ENCODE measurements around the gene TEAD1. TPM values are rescaled to one million over a fixed set of nuclear protein-coding genes. Genes with fewer than 3 reads are reported as not detected.

TEAD1 gene
- total and polyA plus RNA-seq, 2 experiments from 2014 or later: 24.5 to 103 TPM

- TF ChIP-seq ZNF462 (CRISPR knock-in tag; IDR thresholded peaks at IDR 0.05): no peak
- no peak for TF ChIP-seq JUNB (IDR thresholded peaks at IDR 0.05; ENCODE audit: unreplicated experiment)
- TF ChIP-seq REST (IDR thresholded peaks at IDR 0.05; ENCODE audit: unreplicated experiment): no peak
- no peak for TF ChIP-seq ZNF114 (CRISPR knock-in tag; IDR thresholded peaks at IDR 0.05)
- TF ChIP-seq CREB1 (CRISPR knock-in tag; IDR thresholded peaks at IDR 0.05; ENCODE audit: low read depth): no peak
- TF ChIP-seq EZH2 (IDR thresholded peaks at IDR 0.05; ENCODE audit: low read depth, unreplicated experiment): no peak
- TF ChIP-seq NANOG (IDR thresholded peaks at IDR 0.05; ENCODE audit: borderline replicate concordance): no peak
- no peak for TF ChIP-seq ETS1 (IDR thresholded peaks at IDR 0.05)
- TF ChIP-seq STAT1 (IDR thresholded peaks at IDR 0.05; ENCODE audit: unreplicated experiment): no peak
- Histone ChIP-seq H3K79me2 (replicated peaks; ENCODE audit: insufficient read depth) (peaks cover 100% of the 10 kb centered on the region), H3K27ac (ENCODE audit: low read depth) (no peak overlapping the region), H3K27me3 (ENCODE audit: insufficient read depth) (no peaks in the 10 kb centered on the region), H3K4me3 (no peak overlapping the region), H3K36me3 (ENCODE audit: insufficient read depth) (no peaks in the 10 kb centered on the region; the same call in 1 of the 2 replicates), H3K4me1 (ENCODE audit: insufficient read depth) (peaks cover 48% of the 10 kb centered on the region), H3F3A (replicated peaks; ENCODE audit: low read depth) (no peaks in the 10 kb centered on the region), H2AFZ (no peak overlapping the region), H3K9me2 (ENCODE audit: insufficient read depth) (no peaks in the 10 kb centered on the region), H3K4me2 (no peak overlapping the region), H4K20me1 (replicated peaks; ENCODE audit: insufficient read depth) (peaks cover 4% of the 10 kb centered on the region)
- no peak for DNase-seq (ENCODE audit: low spot score)
- peaks cover 5% of the 10 kb centered on the region for H3K27me3 Mint-ChIP-seq (ENCODE audit: insufficient read depth, low read depth, poor library complexity)
- no peak overlapping the region for H3K4me3 Mint-ChIP-seq
- ATAC-seq: no peak
- H3K9me3 Mint-ChIP-seq: no peaks in the 10 kb centered on the region
- H3K27ac Mint-ChIP-seq: no peak overlapping the region
- peaks cover 15% of the 10 kb centered on the region; the same call in 2 of the 3 replicates for H3K36me3 Mint-ChIP-seq (ENCODE audit: low read depth)
- peaks cover 53% of the 10 kb centered on the region for H3K4me1 Mint-ChIP-seq
Measured at GRCh38 chr11:12793506-12793905, 119.3 kb downstream of the TEAD1 start.
